GM18520 (cell line): ENCODE measurements around the gene CD37.
A peak's percentile ranks its signal among the peaks of the same experiment; 100 is the strongest.
"Not testable (repeated sequence)": the region's sequence is repeated elsewhere in the genome, so short reads cannot be mapped to it uniquely, and the experiment has no call there.

Experiments
- ATAC-seq: cut with Tn5 transposase; IDR thresholded peaks from one replicate; pipeline ENCODE4 v1.9.1; 2021; ENCODE audit not compliant: unreplicated experiment

The CD37 gene

DNA sequence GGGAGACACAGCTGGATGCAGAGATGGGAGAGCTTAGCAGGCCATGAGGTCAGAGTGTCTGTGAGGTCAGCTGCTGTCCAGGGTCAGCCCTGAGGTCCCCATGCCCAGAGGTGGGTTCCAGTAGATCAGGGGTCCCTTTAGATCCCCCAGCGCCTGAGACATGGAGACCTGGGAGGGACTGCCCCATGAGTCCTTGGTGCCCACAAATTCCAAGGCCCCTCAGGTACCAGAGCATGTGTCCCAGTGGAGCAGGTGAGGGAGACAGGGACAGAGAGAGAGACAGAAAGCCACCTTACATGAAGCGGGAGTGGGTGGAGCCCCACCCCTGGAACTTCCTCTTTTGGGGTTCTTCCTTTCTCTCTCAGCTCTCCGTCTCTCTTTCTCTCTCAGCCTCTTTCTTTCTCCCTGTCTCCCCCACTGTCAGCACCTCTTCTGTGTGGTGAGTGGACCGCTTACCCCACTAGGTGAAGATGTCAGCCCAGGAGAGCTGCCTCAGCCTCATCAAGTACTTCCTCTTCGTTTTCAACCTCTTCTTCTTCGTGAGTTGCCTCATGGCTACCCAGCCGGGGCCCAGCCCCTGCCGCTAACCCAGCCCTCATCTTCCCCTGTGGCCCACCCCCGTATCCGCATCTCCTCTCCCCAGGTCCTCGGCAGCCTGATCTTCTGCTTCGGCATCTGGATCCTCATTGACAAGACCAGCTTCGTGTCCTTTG is at the start of gene CD37:
Gene CD37, plus strand, starts transcription at position 336 of the 713 bp plus-strand sequence. Its CDS starts 135 bp downstream, at position 471.
- ATAC-seq, result no peak

- ATAC-seq, result no peak
These were observed 48.0 kb upstream of the CD37 start for GRCh38 chr19:49287141-49287770.

- ATAC-seq, result not testable (repeated sequence)
These were observed 47.0 kb upstream of the CD37 start for GRCh38 chr19:49288205-49288604.

GRCh38 chr19:49289286-49289685 is 45.9 kb upstream of the CD37 start:
- not testable (repeated sequence) for ATAC-seq

DNA sequence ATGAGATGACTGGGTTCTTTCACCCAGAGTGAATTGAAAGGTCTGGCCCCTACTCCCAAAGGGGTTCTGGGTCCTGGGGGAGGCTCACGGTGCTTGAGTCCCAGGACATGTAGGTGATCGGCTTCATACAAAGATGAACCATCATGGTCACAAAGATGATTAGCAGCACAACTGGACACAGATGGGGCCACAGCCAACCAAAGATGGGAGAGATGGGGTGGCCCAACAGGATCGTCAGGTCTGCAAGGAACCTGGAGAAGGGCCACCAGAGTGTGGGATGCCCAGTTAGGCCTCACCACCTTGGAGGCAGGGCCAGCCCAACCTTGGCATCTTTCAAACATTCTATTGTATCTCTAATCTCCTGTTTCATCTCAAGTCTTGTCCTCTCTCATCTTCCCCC is 44.7 kb upstream of the CD37 start:
- no peak for ATAC-seq

GRCh38 chr19:49294401-49294800 is 40.8 kb upstream of the CD37 start:
- ATAC-seq, result no peak

GRCh38 chr19:49295208-49295880 is 39.9 kb upstream of the CD37 start:
- no peak for ATAC-seq

DNA sequence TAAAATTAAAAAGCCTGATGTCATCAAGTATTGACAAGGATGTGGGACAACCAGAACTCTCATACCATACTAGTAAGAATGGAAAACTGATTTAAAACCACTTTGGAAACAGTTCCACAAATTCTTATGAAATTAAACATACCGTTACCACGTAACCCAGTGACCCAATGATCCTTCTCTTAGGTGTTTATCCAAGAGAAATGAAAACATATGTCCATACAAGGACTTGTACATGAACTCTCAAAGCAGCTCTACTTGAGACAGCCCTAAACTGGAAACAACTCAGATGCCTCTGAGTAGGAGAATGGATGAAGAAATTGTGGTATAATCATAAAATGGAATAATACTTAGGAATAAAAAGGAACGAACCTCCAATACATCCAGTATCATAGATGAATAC is 37.8 kb upstream of the CD37 start:
- no peak for ATAC-seq

GRCh38 chr19:49298653-49299052 is 36.6 kb upstream of the CD37 start:
- ATAC-seq, result not testable (repeated sequence)

- ATAC-seq, result peak; percentile 50
These were observed 33.9 kb upstream of the CD37 start for GRCh38 chr19:49301165-49301865.

DNA sequence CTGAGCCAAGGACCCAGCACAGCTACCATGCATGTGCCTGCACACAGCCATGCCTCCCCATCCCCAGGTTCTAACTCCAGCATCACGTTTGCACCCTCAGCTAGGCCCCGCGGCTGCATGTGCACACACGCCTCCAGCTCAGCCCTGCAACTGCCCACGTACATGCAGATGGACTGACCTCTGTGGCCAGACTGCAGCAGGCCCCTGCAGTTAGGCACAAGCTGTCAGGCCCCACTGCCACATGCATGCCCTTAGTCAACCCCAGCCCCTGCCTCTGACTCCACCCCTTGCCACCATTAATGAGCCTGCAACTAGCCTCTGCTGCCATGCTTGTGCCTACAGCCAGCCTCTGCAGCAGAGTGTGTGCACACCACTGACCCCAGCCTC is 33.3 kb upstream of the CD37 start:
- ATAC-seq, result no peak

DNA sequence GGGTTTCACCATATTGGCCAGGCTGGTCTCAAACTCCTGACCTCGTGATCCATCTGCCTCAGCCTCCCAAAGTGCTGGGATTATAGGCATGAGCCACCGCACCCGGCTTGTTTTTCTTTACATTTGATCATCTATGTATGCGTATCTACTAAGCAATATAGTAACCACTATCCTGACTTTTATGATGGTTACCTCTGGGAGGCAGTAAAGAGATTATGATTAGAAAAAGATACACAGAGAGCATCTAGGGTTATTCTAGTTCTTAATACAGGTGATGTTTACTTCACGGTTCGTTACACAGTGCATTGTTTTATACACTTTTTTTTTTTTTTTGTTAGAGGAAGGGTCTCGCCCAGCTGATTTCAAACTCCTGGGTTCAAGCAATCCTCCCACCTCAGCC is 28.5 kb upstream of the CD37 start:
- ATAC-seq, result not testable (repeated sequence)

DNA sequence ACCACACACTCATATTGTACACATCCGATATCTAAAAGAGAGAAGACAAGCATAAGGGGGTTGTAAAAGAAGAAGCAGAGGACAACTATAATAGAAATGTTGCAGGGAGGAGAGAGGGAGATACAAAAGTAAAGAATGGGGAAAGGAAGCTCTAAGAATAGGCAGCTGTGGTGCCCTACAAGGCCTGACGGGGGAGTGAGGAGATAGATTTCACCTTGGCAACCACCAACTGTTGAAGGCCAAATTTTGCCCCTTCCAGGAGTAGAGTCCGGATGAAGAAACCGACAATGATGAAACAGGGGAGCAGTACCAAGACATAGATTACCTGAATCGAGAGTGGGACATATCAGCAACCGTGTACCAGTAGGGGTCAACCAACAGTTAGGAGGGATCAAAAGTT is 26.1 kb upstream of the CD37 start:
- ATAC-seq, result no peak

DNA sequence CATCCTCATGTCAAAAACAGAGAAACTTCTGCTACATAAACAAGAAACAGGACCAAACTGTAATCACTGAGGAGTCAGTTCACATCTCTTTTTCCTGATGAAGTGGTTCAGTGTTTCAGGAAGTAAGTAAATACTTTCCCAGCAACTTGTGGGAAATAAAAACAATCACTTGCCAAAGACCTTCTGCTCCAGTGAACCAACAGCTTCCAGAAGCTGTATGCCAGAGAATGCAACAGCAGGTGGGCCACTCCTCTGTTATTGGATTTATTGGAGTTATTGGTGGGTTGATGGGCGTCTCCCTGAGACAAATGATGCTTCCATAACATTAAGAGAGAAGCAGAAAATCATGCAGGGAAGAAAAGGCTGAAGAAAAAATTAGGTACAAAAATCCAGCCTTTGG is 20.1 kb upstream of the CD37 start:
- no peak for ATAC-seq

DNA sequence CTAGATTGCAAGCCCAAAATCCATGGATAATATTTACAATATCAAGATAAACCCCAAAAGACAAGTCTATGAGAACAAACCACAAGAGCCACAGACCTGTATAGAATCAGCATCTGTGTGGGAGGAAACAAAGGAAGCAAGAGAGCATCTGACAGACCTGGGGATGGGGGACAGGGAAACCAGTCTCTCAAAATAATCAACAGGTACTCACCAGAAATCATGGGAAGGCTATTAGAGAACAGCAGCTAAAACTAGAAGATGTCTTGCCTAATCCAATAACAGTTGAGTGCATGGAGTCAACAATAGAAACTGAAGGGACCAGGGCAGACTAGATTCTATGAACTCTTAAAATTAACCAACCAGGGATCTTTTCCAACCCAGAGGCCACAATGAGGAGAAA is 18.9 kb upstream of the CD37 start:
- ATAC-seq, result no peak

DNA sequence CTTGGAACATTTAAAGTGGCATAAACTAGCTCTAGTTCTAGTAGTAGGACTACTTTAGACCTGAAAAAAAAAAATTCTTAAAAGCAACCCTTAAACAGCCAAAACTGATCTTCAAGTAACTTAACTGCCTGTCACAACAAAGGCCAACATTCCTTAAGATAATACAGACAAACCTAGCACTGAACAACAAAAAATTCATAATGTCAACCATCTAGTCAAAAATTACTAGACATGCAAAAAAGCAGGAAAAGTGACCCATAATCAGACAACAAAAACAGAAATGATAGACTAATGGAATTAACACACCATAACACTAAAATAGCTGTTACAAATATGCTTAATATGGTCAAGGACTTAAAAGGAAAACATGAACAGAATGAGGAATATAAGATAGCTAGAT is 16.9 kb upstream of the CD37 start:
- ATAC-seq, result no peak

DNA sequence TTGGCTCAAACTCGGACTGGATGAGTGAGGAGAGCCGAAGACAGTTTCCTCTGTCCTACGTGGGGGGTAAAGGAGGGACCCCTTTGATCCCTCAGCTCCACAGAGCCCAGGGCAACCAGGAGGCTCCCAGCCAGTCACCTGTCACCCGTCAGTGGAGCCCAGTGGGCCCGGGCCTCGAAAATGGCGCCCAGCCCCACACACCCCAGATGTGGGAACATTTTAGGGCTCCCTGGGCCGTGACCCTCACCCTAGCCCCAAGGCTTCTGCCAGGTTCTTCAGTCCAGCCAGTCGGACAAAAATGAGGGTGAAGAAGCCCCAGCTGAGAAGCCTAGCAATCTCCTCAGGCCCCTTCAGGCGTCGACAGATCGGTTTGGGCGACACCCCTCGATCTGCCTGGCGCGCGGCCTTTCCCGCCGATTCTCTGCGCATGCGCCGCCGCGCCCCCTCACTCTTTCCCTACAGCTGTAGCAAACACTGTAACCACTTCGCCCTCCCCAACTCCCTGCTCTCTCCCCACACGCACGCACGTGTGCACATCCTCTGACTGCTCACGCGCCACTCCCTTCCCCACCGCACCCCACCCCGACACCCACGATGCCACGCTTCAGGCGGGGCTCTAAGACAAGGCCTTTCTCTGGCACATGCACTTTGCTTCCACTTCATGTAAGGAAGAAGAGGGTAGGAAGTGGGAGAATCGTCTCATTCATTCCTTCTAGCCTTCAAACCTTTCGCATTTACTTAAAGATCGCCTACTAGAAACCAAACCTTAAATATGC is 10.2 kb upstream of the CD37 start, which contains the start of gene SLC6A16:
Gene SLC6A16, minus strand, starts transcription at position 391 of the 776 bp plus-strand sequence. CDS start 13,844 bp downstream, outside the sequence.
- no peak for ATAC-seq

- not testable (repeated sequence) for ATAC-seq
These were observed 9.4 kb upstream of the CD37 start for GRCh38 chr19:49325756-49326155.

DNA sequence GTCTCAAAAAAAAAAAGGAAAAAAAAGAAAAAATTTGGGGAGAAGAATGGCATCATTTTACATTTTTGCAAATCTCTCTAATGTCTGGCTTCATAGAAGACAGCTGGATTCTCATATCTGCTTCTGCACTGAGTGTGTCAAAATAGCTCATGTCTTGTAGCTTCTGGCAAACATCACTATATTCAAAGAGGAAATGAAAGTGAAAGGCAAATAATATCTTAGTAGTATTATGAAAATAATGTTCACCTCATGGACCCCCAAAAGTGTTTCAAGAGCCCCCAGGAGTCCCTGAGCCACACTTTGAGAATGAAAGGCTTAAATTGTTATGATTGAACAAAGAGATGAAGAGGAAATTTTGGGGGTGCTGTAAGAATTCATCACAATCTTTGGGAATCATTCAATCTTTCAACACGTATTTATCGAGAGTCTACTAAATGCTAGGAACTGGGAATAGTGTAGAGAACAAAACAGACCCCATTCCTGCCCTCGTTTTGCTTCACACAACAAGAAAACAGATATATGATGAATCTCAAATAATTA is 9.0 kb upstream of the CD37 start:
- ATAC-seq, result no peak

GRCh38 chr19:49327878-49328544 is 7.2 kb upstream of the CD37 start:
- ATAC-seq, result no peak
